NT2/D1 (cell line): ENCODE measurements around the gene FBXO36.

Source experiments
- DNase-seq: peaks from one replicate; pipeline ENCODE4 v3.0.0-alpha.2; 2011; ENCODE audit warnings: low read depth, low spot score
- H3K27me3 ChIP-seq: 2 replicates; pipeline ENCODE4 v1.6.0; 2011; ENCODE audit warnings: mild to moderate bottlenecking; ENCODE audit not compliant: insufficient read length, insufficient read depth
- H3K36me3 ChIP-seq: 2 replicates; pipeline ENCODE4 v1.6.1; 2011; ENCODE audit warnings: mild to moderate bottlenecking, low read length, mixed read lengths; ENCODE audit not compliant: insufficient read depth, insufficient read length
- H3K4me1 ChIP-seq: 2 replicates; pipeline ENCODE4 v1.5.1; 2011; ENCODE audit not compliant: insufficient read depth, insufficient read length
- H3K4me3 ChIP-seq: 2 replicates; pipeline ENCODE4 v1.5.1; 2011; ENCODE audit warnings: low read depth; ENCODE audit not compliant: insufficient read length
- H3K9ac ChIP-seq: 2 replicates; pipeline ENCODE4 v1.6.0; 2011; ENCODE audit warnings: low read depth; ENCODE audit not compliant: insufficient read length
- H3K9me3 ChIP-seq: 2 replicates; pipeline ENCODE4 v1.5.1; 2011; ENCODE audit warnings: mild to moderate bottlenecking, low read length; ENCODE audit not compliant: insufficient read depth
- SUZ12 ChIP-seq: IDR thresholded peaks from 2 replicates; pipeline ENCODE4 v1.6.1; 2011; ENCODE audit not compliant: insufficient read length, insufficient read depth; ENCODE audit errors: extremely low read depth
- YY1 ChIP-seq: IDR thresholded peaks from 2 replicates; pipeline ENCODE4 v1.6.1; 2011; ENCODE audit not compliant: insufficient read length, insufficient read depth
- ZNF274 ChIP-seq: IDR thresholded peaks from 2 replicates; pipeline ENCODE4 v1.6.1; 2011; ENCODE audit warnings: mild to moderate bottlenecking, low read depth, low read length

FBXO36 gene

DNA sequence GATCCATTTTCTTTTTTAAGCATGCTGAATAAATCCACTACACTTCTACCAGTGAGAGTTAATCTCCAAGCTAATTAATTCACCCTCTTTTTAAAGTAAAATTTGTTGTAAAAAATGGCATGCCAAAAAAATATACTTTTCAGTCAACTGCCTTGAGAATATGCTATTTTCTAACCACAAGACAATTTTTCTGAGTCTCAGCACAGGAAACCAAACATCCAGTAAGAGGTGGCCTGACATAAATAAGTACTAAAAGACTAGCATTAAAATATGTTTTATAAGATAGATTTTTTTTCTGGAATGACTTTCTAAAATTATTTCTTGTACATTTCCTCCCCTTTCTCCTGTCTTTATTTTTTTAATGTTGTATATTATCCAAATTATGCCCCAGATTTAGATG, 2.9 kb downstream of the FBXO36 start:
- Histone ChIP-seq H3K9me3 (no peaks in the 10 kb centered on the region), H3K9ac (no peak overlapping the region), H3K4me1 (no peaks in the 10 kb centered on the region), H3K27me3 (no peaks in the 10 kb centered on the region), H3K4me3 (no peak overlapping the region), H3K36me3 (no peaks in the 10 kb centered on the region)
- TF ChIP-seq ZNF274 = no peak
- TF ChIP-seq YY1 = no peak
- TF ChIP-seq SUZ12 = no peak
- DNase-seq = no peak

DNA sequence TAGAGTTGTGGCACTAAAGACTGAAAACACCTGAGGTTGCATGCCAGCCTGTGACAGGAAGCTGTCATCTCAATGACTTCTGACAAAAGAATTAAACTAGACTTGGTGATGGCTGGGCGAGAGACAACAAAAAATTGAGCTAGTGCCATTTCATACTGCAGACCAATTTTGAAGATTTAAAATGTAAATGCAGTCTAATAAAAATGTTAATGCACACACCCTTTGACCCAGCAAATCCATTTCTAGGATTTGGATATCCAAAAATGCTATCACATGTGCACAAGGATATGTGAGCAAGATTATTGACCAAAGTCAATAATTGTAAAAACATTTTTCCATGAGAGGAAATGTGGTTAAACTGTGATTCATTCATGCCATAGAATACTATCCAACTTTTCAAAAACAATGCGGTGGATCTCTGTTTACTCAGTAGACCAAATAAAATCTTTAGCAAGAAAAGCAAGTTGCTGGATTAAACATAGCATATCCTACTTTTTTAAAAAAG, 5.6 kb downstream of the FBXO36 start:
- no peaks in the 10 kb centered on the region for H3K9me3 ChIP-seq
- no peaks in the 10 kb centered on the region for H3K27me3 ChIP-seq
- no peak overlapping the region for H3K9ac ChIP-seq
- DNase-seq = no peak
- no peak for TF ChIP-seq YY1
- no peak for TF ChIP-seq SUZ12
- TF ChIP-seq ZNF274 = no peak
- H3K4me1 ChIP-seq = peaks cover 5% of the 10 kb centered on the region
- H3K4me3 ChIP-seq = no peak overlapping the region
- H3K36me3 ChIP-seq = no peaks in the 10 kb centered on the region

DNA sequence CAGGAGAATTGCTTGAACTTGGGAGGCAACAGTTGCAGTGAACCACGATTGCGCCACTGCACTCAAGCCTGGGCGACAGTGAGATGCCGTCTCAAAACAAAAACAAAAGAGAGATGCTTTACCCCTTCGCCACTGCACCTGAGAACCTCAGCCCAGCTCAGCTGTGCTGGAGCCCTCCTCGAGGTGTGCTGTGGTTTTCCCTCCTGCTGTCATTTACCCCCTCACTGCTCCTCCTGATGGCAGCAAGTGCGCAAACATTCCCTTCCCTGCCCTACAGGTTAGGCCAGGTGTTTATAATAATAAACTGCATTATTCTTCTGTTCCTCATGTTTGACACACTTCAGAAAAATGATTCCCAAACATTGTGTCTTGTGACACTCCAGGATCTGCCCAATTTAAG, 8.4 kb downstream of the FBXO36 start:
- H3K36me3 ChIP-seq = peaks cover 16% of the 10 kb centered on the region
- peaks cover 5% of the 10 kb centered on the region for H3K4me1 ChIP-seq
- TF ChIP-seq YY1 (no peak), ZNF274 (no peak), SUZ12 (no peak)
- no peak for DNase-seq
- no peak overlapping the region for H3K9ac ChIP-seq
- no peak overlapping the region for H3K4me3 ChIP-seq
- no peaks in the 10 kb centered on the region for H3K9me3 ChIP-seq
- no peaks in the 10 kb centered on the region for H3K27me3 ChIP-seq

DNA sequence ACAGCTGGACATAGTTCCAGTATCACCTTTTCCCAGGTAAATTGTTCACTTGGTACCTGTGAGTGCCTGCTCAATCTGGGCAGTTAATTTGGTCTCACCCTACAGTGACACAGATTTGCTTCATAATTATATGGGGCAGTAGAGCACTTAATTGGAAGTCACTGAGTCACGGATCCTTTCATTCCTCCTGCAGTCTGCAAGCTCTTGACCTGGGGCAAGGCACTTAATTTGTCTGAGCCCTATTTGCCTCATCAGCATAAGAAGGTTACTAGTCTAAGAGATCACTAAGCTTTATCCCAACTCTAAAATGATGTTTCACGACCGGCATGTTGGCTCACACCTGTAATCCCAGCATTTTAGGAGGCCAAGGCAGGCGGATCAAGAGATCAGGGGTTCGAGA, 8.9 kb downstream of the FBXO36 start:
- Histone ChIP-seq H3K4me3 (no peak overlapping the region), H3K27me3 (no peaks in the 10 kb centered on the region), H3K9me3 (no peaks in the 10 kb centered on the region), H3K4me1 (peaks cover 5% of the 10 kb centered on the region), H3K36me3 (peaks cover 18% of the 10 kb centered on the region), H3K9ac (no peak overlapping the region)
- no peak for TF ChIP-seq SUZ12
- TF ChIP-seq ZNF274 = no peak
- no peak for TF ChIP-seq YY1
- DNase-seq = no peak

DNA sequence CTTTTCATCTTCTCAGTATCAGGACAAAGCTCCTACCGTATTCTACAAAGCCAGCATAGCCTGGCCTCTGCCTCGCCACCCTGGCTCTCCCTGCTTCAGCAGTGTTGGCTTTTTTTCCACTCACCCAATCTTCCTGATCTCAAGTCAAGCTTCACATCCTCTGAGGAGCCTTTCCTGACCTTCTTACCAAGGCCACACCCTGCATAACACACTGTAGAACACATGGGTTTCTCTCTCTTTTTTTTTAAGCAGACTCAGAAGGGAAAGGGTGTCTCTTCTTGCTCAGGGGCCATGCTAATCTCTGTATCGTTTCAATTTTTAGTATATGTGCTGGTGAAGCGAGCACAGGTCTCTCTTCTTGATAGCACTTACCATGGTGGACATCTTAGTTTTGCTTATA, 15.2 kb downstream of the FBXO36 start:
- no peak for TF ChIP-seq SUZ12
- no peak for TF ChIP-seq YY1
- TF ChIP-seq ZNF274 = no peak
- peak overlapping the region; percentile 3 for H3K9ac ChIP-seq

DNA sequence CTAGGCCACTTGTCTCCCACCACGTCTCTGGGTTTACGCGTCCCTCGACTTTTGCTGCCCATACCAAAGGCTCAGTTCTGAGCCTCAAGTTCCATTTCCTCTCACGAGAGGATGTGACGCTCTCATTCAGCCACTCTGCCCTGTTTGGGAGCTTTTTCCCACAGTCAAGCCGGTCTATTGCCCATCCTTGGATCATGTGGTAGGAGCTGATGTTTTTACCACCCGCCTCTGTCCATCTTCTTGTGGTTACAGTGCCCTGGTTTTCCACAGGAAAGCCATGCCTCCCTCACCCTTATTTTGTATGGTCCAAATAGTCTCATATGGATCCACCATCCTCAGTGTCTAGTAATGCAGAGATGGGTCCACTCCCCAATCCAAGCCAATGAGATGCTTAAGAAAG, 20.4 kb downstream of the FBXO36 start:
- H3K9ac ChIP-seq = no peak overlapping the region
- H3K9me3 ChIP-seq = no peaks in the 10 kb centered on the region
- H3K36me3 ChIP-seq = peaks cover 6% of the 10 kb centered on the region
- H3K4me3 ChIP-seq = no peak overlapping the region
- H3K4me1 ChIP-seq = no peaks in the 10 kb centered on the region
- TF ChIP-seq SUZ12 (no peak), ZNF274 (no peak)
- H3K27me3 ChIP-seq = no peaks in the 10 kb centered on the region
- no peak for DNase-seq

More for the DNA sequence above, 15.2 kb downstream of the FBXO36 start:
- no peaks in the 10 kb centered on the region for H3K27me3 ChIP-seq
- H3K4me1 ChIP-seq = no peaks in the 10 kb centered on the region
- peak overlapping the region; percentile 1 for H3K4me3 ChIP-seq
- H3K36me3 ChIP-seq = peaks cover 22% of the 10 kb centered on the region
- DNase-seq = no peak
- no peaks in the 10 kb centered on the region for H3K9me3 ChIP-seq

DNA sequence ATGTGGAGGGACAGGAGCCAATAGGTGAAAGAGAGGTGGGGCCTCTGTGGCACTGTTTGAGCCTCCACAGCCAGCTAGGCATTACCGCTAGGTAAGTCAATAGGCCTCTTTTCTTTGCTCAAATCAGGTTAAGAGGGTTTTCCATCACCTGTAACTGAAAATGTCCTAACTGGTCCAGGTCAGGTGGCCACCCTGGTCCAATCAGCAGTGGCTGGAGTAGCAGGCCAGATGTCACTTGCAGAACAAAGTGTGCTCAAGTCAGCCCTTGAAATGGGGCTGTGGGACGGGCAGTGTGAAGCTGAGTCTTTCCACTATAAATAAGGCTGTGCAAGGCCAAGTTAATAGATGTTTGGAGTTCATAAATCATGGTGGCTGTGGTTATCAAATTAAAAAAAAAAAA, 20.9 kb downstream of the FBXO36 start:
- Histone ChIP-seq H3K27me3 (no peaks in the 10 kb centered on the region), H3K9me3 (no peaks in the 10 kb centered on the region), H3K4me3 (no peak overlapping the region), H3K36me3 (peaks cover 6% of the 10 kb centered on the region), H3K9ac (no peak overlapping the region), H3K4me1 (no peaks in the 10 kb centered on the region)
- TF ChIP-seq SUZ12 (no peak), YY1 (no peak), ZNF274 (no peak)
- no peak for DNase-seq
